Measurements from ENCODE around the gene RALGAPB.

DNA sequence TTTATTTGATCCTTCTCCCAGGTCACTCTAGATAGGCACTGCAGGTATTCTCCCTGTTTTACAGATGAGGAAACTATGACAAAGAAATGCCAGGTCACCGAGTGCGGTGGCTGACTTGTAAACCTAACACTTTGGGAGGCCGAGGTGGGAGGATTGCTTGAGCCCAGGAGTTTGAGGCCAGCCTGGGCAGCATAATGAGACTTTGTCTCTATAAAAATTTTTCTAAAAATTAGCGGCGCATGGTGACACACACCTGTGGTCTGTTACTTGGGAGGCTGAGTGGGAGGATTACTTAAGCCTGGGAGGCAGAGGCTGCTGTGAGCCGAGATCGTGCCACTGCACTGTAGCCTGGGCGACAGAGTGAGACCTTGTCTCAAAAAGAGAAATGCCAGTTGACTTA lies 5.1 kb downstream of the RALGAPB start:
- TF ChIP-seq, protein P1, sequence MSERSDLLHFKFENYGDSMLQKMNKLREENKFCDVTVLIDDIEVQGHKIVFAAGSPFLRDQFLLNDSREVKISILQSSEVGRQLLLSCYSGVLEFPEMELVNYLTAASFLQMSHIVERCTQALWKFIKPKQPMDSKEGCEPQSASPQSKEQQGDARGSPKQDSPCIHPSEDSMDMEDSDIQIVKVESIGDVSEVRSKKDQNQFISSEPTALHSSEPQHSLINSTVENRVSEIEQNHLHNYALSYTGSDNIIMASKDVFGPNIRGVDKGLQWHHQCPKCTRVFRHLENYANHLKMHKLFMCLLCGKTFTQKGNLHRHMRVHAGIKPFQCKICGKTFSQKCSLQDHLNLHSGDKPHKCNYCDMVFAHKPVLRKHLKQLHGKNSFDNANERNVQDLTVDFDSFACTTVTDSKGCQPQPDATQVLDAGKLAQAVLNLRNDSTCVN (CRISPR knock-in tag; IDR thresholded peaks at IDR 0.05; ENCODE audit: borderline replicate concordance) = no peak
- TF ChIP-seq SIN3A (IDR thresholded peaks at IDR 0.05; ENCODE audit: borderline replicate concordance, low read depth, low read length) (no peak), RARG (CRISPR knock-in tag; IDR thresholded peaks at IDR 0.05; ENCODE audit: low read depth) (no peak), POLR2AphosphoS5 (IDR thresholded peaks at IDR 0.05; ENCODE audit: low read depth, low read length) (no peak), ZNF607 (CRISPR knock-in tag; IDR thresholded peaks at IDR 0.05; ENCODE audit: borderline replicate concordance) (no peak), SRSF9 (IDR thresholded peaks at IDR 0.05; ENCODE audit: borderline replicate concordance, insufficient read depth, low read depth, low read length, poor library complexity, severe bottlenecking) (no peak), SALL2 (CRISPR knock-in tag; IDR thresholded peaks at IDR 0.05) (no peak)
- TF ChIP-seq, protein P2, sequence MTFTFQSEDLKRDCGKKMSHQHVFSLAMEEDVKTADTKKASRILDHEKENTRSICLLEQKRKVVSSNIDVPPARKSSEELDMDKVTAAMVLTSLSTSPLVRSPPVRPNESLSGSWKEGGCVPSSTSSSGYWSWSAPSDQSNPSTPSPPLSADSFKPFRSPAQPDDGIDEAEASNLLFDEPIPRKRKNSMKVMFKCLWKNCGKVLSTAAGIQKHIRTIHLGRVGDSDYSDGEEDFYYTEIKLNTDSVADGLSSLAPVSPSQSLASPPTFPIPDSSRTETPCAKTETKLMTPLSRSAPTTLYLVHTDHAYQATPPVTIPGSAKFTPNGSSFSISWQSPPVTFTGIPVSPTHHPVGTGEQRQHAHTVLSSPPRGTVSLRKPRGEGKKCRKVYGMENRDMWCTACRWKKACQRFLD (CRISPR knock-in tag; IDR thresholded peaks at IDR 0.05; ENCODE audit: borderline replicate concordance) = no peak
- TF ChIP-seq, protein P3, sequence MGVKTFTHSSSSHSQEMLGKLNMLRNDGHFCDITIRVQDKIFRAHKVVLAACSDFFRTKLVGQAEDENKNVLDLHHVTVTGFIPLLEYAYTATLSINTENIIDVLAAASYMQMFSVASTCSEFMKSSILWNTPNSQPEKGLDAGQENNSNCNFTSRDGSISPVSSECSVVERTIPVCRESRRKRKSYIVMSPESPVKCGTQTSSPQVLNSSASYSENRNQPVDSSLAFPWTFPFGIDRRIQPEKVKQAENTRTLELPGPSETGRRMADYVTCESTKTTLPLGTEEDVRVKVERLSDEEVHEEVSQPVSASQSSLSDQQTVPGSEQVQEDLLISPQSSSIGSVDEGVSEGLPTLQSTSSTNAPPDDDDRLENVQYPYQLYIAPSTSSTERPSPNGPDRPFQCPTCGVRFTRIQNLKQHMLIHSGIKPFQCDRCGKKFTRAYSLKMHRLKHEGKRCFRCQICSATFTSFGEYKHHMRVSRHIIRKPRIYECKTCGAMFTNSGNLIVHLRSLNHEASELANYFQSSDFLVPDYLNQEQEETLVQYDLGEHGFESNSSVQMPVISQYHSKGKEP (CRISPR knock-in tag; IDR thresholded peaks at IDR 0.05) = no peak
- TF ChIP-seq, protein P4, sequence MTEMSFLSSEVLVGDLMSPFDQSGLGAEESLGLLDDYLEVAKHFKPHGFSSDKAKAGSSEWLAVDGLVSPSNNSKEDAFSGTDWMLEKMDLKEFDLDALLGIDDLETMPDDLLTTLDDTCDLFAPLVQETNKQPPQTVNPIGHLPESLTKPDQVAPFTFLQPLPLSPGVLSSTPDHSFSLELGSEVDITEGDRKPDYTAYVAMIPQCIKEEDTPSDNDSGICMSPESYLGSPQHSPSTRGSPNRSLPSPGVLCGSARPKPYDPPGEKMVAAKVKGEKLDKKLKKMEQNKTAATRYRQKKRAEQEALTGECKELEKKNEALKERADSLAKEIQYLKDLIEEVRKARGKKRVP (CRISPR knock-in tag; IDR thresholded peaks at IDR 0.05) = no peak
- TF ChIP-seq, protein P5, sequence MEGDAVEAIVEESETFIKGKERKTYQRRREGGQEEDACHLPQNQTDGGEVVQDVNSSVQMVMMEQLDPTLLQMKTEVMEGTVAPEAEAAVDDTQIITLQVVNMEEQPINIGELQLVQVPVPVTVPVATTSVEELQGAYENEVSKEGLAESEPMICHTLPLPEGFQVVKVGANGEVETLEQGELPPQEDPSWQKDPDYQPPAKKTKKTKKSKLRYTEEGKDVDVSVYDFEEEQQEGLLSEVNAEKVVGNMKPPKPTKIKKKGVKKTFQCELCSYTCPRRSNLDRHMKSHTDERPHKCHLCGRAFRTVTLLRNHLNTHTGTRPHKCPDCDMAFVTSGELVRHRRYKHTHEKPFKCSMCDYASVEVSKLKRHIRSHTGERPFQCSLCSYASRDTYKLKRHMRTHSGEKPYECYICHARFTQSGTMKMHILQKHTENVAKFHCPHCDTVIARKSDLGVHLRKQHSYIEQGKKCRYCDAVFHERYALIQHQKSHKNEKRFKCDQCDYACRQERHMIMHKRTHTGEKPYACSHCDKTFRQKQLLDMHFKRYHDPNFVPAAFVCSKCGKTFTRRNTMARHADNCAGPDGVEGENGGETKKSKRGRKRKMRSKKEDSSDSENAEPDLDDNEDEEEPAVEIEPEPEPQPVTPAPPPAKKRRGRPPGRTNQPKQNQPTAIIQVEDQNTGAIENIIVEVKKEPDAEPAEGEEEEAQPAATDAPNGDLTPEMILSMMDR (CRISPR knock-in tag; IDR thresholded peaks at IDR 0.05) = no peak
